Lower leg skin (tissue), 3 donors: Measurements from ENCODE around the gene DCBLD1.

Source experiments
- POLR2A ChIP-seq, 2 donors: fragments of 450-650 bp; IDR thresholded peaks; one replicate each; pipeline ENCODE4 v1.6.1; 2016 to 2017; ENCODE audit warnings: antibody characterized with exemption in 2 of 2, mild to moderate bottlenecking in 1 of 2, moderate library complexity in 1 of 2
- TF ChIP-seq, protein P1 (sequence below), 3 donors: fragments of 450-650 bp; IDR thresholded peaks; one replicate each; pipeline ENCODE4 v1.5.1; 2016; ENCODE audit warnings: antibody characterized with exemption in 3 of 3, mild to moderate bottlenecking in 3 of 3, moderate library complexity in 2 of 3

DNA sequence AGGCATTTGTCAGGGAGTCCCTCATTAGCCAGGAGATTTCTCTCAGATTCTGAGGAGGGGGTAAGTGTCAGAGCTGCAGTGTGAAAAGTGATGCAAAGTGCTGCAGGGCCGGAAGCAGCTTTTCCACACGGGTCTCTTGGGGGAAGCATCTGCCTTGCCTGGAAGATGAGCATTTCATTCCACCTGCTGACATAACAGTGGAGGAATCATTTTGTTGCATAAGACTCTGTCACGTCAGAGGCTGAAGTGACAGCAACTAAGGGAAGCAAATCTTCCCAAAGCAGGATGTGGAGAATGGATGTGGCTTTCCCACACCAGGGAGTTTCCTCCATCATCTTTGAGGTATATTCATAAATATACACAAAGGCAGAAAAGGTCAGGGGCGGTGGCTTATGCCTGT is 22.8 kb downstream of the DCBLD1 start:
- TF ChIP-seq, protein P1, sequence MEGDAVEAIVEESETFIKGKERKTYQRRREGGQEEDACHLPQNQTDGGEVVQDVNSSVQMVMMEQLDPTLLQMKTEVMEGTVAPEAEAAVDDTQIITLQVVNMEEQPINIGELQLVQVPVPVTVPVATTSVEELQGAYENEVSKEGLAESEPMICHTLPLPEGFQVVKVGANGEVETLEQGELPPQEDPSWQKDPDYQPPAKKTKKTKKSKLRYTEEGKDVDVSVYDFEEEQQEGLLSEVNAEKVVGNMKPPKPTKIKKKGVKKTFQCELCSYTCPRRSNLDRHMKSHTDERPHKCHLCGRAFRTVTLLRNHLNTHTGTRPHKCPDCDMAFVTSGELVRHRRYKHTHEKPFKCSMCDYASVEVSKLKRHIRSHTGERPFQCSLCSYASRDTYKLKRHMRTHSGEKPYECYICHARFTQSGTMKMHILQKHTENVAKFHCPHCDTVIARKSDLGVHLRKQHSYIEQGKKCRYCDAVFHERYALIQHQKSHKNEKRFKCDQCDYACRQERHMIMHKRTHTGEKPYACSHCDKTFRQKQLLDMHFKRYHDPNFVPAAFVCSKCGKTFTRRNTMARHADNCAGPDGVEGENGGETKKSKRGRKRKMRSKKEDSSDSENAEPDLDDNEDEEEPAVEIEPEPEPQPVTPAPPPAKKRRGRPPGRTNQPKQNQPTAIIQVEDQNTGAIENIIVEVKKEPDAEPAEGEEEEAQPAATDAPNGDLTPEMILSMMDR (IDR thresholded peaks at IDR 0.05), result no peak
- TF ChIP-seq POLR2A (IDR thresholded peaks at IDR 0.05), result no peak
